K562 (cell line): ENCODE results near the gene ZBTB8B. TPM values are rescaled to one million over a fixed set of nuclear protein-coding genes. Genes with fewer than 3 reads are reported as not detected.
"Not testable (repeated sequence)": the region's sequence is repeated elsewhere in the genome, so short reads cannot be mapped to it uniquely, and the experiment has no call there.

ENCODE experiments used
- ATAC-seq: fragments of 200-7000 bp; cut with Tn5 transposase; 3 replicates; pipeline ENCODE4 v1.9.1; 2020; ENCODE audit warnings: moderate library complexity
- BruUV-seq: library from RNA; stranded (reverse); fragments of 400-500 nt; replicated peaks from 2 replicates; lab custom pipeline; 2021; lab: Mats Ljungman, UMichigan
- CTCF ChIA-PET: fragments of 300-600 bp; formaldehyde crosslinking; extraction: SDS; loops from one replicate; lab custom pipeline; 2021; ENCODE audit warnings: low intra/inter-chr PET ratio; lab: Yijun Ruan, JAX
- POLR2A ChIA-PET: fragments of 300-600, 350-650 bp; sonication (Branson Sonifier 250); formaldehyde crosslinking; extraction: SDS; loops from one replicate; lab custom pipeline; 2021; ENCODE audit warnings: antibody characterized with exemption, inconsistent platforms; lab: Yijun Ruan, JAX
- DNase-seq, 4 experiments: peaks; one replicate each; pipeline versions ENCODE4 v3.0.0 to v3.0.0-alpha.2; 2011 to 2018; ENCODE audit warnings: low spot score in 3 of 4, mixed read lengths in 3 of 4; ENCODE audit errors: extremely low read depth in 1 of 4
- FAIRE-seq: peaks from 2 replicates; lab custom pipeline; 2011; peaks lifted over from hg19 to GRCh38; lab: Jason Lieb, UNC
- H2AFZ ChIP-seq: 2 replicates; pipeline ENCODE4 v1.6.0; 2011; ENCODE audit warnings: low read depth, low read length, control low read depth, inconsistent platforms
- H3K27ac ChIP-seq: fragments of 200-600 bp; 3 replicates; pipeline ENCODE4 v1.8.0; 2011; ENCODE audit warnings: low read depth, mild to moderate bottlenecking, control low read depth, inconsistent platforms, low read length, moderate library complexity, mixed read lengths; ENCODE audit errors: extremely low read depth
- H3K27me3 ChIP-seq, 2 experiments: fragments of 300-600 bp in 1 of 2; 2 replicates in 1 of 2; 3 replicates in 1 of 2; pipeline versions ENCODE4 v1.6.0 to v1.8.0; 2011; ENCODE audit warnings: inconsistent platforms in 2 of 2, low read length in 2 of 2, mild to moderate bottlenecking in 1 of 2, mixed read lengths in 1 of 2, moderate library complexity in 1 of 2; ENCODE audit not compliant: control insufficient read depth in 2 of 2, insufficient read depth in 2 of 2
- H3K36me3 ChIP-seq: fragments of 300-600 bp; 3 replicates; pipeline ENCODE4 v1.8.0; 2011; ENCODE audit warnings: mild to moderate bottlenecking, low read length, inconsistent platforms; ENCODE audit not compliant: control insufficient read depth, insufficient read depth
- H3K4me1 ChIP-seq, 2 experiments: fragments of 200-600 bp in 1 of 2; replicated peaks in 1 of 2; 2 replicates in 1 of 2; 3 replicates in 1 of 2; pipeline versions ENCODE4 v1.5.1 to v1.8.0; 2011; ENCODE audit warnings: inconsistent platforms in 2 of 2, low read length in 2 of 2, mild to moderate bottlenecking in 1 of 2, mixed read lengths in 1 of 2, moderate library complexity in 1 of 2; ENCODE audit not compliant: control insufficient read depth in 2 of 2, insufficient read depth in 2 of 2
- H3K4me2 ChIP-seq: 2 replicates; pipeline ENCODE4 v1.6.1; 2011; ENCODE audit warnings: low read length, control low read depth, inconsistent platforms, mixed read lengths; ENCODE audit not compliant: insufficient read depth
- H3K4me3 ChIP-seq: fragments of 200-600 bp; sonication (generic), shearing (Covaris generic); 2 replicates; pipeline ENCODE4 v1.5.1; 2016; ENCODE audit warnings: control low read depth, inconsistent platforms
- H3K79me2 ChIP-seq: fragments of 200-600 bp; 3 replicates; pipeline ENCODE4 v1.8.0; 2011; ENCODE audit warnings: low read length, inconsistent platforms; ENCODE audit not compliant: control insufficient read depth, insufficient read depth
- H3K9ac ChIP-seq, 2 experiments: 2 replicates each; pipeline versions ENCODE4 v1.6.0 to v1.6.1; 2011; ENCODE audit warnings: low read depth in 2 of 2, low read length in 2 of 2, control low read depth in 1 of 2, inconsistent platforms in 1 of 2, mild to moderate bottlenecking in 1 of 2, mixed read lengths in 1 of 2; ENCODE audit not compliant: insufficient read depth in 1 of 2
- H3K9me1 ChIP-seq: one replicate; pipeline ENCODE4 v1.6.0; 2011; ENCODE audit warnings: inconsistent platforms, mild to moderate bottlenecking, low read length, moderate library complexity; ENCODE audit not compliant: control insufficient read depth, insufficient read depth
- H3K9me3 ChIP-seq: replicated peaks from 2 replicates; pipeline ENCODE4 v1.5.1; 2011; ENCODE audit warnings: low read depth, low read length, inconsistent platforms; ENCODE audit not compliant: control insufficient read depth, insufficient read depth
- H4K20me1 ChIP-seq: replicated peaks from 2 replicates; pipeline ENCODE4 v1.6.1; 2011; ENCODE audit warnings: low read length, inconsistent platforms, mixed read lengths; ENCODE audit not compliant: control insufficient read depth, insufficient read depth
- MEIS2 ChIP-seq: fragments of 450-650 bp; IDR thresholded peaks from 2 replicates; pipeline ENCODE4 v1.6.1; 2014; ENCODE audit warnings: mild to moderate bottlenecking; ENCODE audit not compliant: partially characterized antibody
- ZNF121 ChIP-seq: sonication (generic); formaldehyde crosslinking; conservative IDR thresholded peaks from 2 replicates; pipeline ENCODE4 v1.8.0; 2022; ENCODE audit warnings: missing genetic modification reagents
- WGBS: fragments of 100-300 bp; shearing (Covaris generic); methylation state at CpG from one replicate; pipeline ENCODE4 v1.1.6; 2016; ENCODE audit warnings: low coverage, mixed read lengths; ENCODE audit not compliant: insufficient coverage; ENCODE audit errors: missing lambda C conversion rate; 5-methylcytosine and 5-hydroxymethylcytosine counted together
- in situ Hi-C: fragments of 300-500 bp; cut with MboI; formaldehyde crosslinking; loops from 4 replicates; pipeline ENCODE4 v1.15.0; 2018; ENCODE audit warnings: inconsistent platforms, mixed read lengths
- intact Hi-C: fragments of 100-400 bp; cut with micrococcal nuclease; formaldehyde crosslinking; loops from 2 replicates; pipeline ENCODE4 v1.14.2; 2022
- polyA plus RNA-seq, 8 experiments: library from polyadenylated mRNA; depleted of rRNA in 4 of 8; stranded (reverse) in 5 of 8; unstranded in 3 of 8; fragments of >200 nt; fragmentation: Nextera tagmentation in 2 of 8; fragmentation: Illumina TruSeq in 1 of 8; extraction: Ambion mirVana in 2 of 8; extraction: Trizol in 1 of 8; gene quantifications; 2 replicates each; pipeline versions ENCODE4 v1.2.1 to v1.2.3, GENCODE V29; 2011 to 2014; ENCODE audit warnings: inconsistent platforms in 1 of 8, missing spikeins in 1 of 8
- total RNA-seq, 7 experiments: library from RNA; depleted of rRNA in 6 of 7; stranded (reverse); fragments of >200 nt in 6 of 7; fragmentation: Illumina TruSeq in 2 of 7; extraction: Trizol in 2 of 7; gene quantifications; 2 replicates each; pipeline versions ENCODE4 v1.2.1 to v1.2.3, GENCODE V29; 2011 to 2021; ENCODE audit warnings: low replicate concordance in 1 of 7

Gene ZBTB8B
- total and polyA plus RNA-seq, 9 of the 15 experiments (the other 6 are each of a cell fraction or from before 2014, with no cell fraction given): not detected

DNA sequence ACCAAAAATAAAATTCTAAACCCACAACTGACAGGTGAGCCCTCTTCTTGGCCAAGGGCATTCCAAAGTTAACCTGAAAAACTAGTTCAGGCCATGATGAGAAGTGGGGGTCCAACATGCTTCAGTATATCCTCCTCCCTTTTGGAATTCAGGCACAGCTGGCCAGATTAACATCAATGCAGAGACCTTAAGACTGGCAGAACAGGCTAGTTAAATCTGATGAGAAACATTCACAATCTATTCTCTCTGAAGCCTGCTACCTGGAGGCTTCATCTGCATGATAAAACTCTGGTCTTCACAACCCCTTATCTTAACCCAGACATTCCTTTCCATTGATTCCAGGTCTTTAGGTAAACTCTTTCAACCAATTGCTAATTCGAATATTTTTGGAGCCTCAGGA, 26.7 kb upstream of the ZBTB8B start (continued):
- TF ChIP-seq MEIS2: no peak
- TF ChIP-seq, all 486 proteins: peak for 0

DNA sequence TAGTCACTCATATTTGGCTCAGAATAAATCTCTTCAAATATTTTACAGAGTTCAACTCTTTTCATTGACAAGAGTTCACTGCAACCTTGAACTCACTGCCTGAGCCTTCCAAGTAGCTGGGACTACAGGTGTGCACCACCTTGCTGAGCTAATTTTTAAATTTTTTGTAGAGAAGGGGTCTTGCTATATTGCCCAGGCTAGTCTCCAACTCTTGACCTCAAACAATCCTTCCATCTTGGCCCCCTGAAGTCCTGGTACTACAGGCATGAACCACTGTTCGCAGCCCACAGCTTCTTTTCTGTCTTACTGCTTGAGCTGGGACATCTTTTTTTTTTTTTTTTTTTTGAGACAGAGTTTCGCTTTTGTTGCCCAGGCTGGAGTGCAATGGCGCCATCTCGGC, 26.1 kb upstream of the ZBTB8B start:
- H3K27me3 ChIP-seq: peaks cover 4 to 15% of the 10 kb centered on the region in 2 experiments; a peak in 3 of 5 replicates
- POLR2A ChIA-PET, H3K9me3 ChIP-seq, H3K9ac ChIP-seq, BruUV-seq, H3K79me2 ChIP-seq, H3K36me3 ChIP-seq, ATAC-seq, CTCF ChIA-PET, H3K9me1 ChIP-seq, H3K4me3 ChIP-seq, H3K4me1 ChIP-seq, intact Hi-C loops, DNase-seq, H3K27ac ChIP-seq, H2AFZ ChIP-seq, H4K20me1 ChIP-seq, in situ Hi-C loops, H3K4me2 ChIP-seq, FAIRE-seq: not testable (repeated sequence)
- WGBS: 4% methylated on average over 3 of the region's 4 CpGs
- peak; percentile 52 for TF ChIP-seq ZNF121 (CRISPR knock-in tag)

DNA sequence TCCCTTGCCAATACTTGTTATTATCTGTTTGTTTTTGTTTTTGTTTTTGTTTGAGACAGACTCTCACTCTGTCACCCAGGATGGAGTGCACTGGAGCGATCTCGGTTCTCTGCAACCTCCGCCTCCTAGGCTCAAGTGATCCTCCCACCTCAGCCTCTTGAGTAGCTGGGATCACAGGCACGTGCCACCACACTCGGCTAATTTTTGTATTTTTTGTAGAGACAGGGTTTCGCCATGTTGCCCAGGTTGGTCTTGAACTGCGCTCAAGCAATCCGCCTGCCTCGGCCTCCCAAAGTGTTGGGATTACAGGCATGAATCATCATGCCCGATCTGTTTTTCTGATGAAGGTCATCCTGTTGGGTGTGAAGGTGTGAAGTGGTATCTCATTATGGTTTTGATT, 23.4 kb upstream of the ZBTB8B start:
- H3K4me3 ChIP-seq, H4K20me1 ChIP-seq, H3K9ac ChIP-seq, ATAC-seq, POLR2A ChIA-PET, H3K9me3 ChIP-seq, in situ Hi-C loops, H3K27ac ChIP-seq, H3K79me2 ChIP-seq, H3K4me2 ChIP-seq, CTCF ChIA-PET, intact Hi-C loops, H3K36me3 ChIP-seq, FAIRE-seq, H3K9me1 ChIP-seq, DNase-seq, H2AFZ ChIP-seq, BruUV-seq, H3K4me1 ChIP-seq: not testable (repeated sequence)
- H3K27me3 ChIP-seq: peaks cover 4 to 18% of the 10 kb centered on the region in 2 experiments; a peak in 3 of 5 replicates
- 23% methylated on average over 10 of the region's 10 CpGs for WGBS
